ENCODE measurements around the gene FANCB.
A peak's percentile ranks its signal among the peaks of the same experiment; 100 is the strongest.

The FANCB gene

DNA sequence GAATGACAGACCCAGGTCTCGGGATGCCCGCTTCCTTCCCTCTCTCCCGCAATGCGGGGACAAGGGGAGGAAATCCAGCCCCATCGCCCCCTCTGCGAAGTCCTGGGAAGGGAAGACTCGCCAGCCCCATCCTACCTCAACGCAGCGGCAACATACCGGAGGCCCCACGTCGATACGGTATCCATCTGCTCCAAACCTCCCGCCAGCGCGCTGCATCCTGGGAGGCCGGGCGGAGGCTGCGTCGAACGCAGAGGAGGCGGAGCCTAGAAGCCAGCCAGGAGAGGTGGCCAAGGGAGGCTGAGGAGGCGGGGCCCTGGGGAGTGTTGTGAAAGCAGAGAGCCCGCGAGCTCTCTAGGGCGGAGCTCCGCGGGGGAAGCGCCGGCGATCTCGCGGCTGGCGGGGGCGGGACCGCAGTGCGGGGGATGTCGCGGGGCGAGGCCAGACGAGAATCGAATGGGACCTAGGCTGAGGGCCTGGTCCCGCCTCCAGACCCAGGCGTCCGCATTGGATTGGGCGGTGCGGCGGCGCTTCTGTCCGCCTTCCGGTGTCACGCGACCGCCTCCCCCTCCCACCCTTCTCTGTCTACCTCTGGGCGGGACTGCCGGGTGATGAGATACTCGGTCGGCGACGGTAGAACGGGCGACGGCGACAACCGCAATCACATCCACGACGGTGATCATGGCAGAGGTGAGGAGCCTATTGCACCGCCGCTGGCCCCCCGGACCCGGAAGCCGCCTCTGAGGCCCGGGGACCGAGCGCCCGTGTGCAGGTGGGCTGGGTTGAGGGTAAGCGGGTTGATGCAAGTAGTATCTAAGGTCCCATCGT lies at the start of gene FANCB, which contains the start of gene MOSPD2:
FANCB (minus strand) TSS at position 219 of the 825 bp plus-strand sequence. CDS start 7,559 bp downstream, outside the sequence.
MOSPD2 (plus strand) TSS at position 571 of the 825 bp plus-strand sequence; CDS start at position 679, 108 bp downstream.
- TF ChIP-seq Cebpa-rat (IDR thresholded peaks at IDR 0.05), result peak in 4 of 11 experiments; percentile 17 to 67 (median 38); a peak in 5 of 22 replicates
- Histone ChIP-seq H4K20me1 (no peaks in the 10 kb centered on the region), H3K27ac (peak within 1 kb of the TSS; percentile 56 to 87 (median 81); a peak in 21 of 22 replicates), H3K27me3 (peaks cover 32 to 72% (median 53%) of the 10 kb centered on the region in 11 experiments; a peak in 21 of 22 replicates), H3K4me2 (peak within 1 kb of the TSS; percentile 66 to 84 (median 79)), H3K4me3 (peak within 1 kb of the TSS; percentile 65 to 81 (median 74)), H3K4me1 (peaks cover 4 to 24% (median 12%) of the 10 kb centered on the region in 10 experiments; a peak in 12 of 20 replicates), H3K9me3 (replicated peaks in 1 of 11) (peaks cover 3 to 14% (median 5%) of the 10 kb centered on the region in 11 experiments; a peak in 20 of 22 replicates), H3K9ac (peak within 1 kb of the TSS; percentile 76 to 85 (median 84)), H3K36me3 (peaks cover 0 to 8% (median 4%) of the 10 kb centered on the region in 11 experiments; a peak in 8 of 22 replicates)

DNA sequence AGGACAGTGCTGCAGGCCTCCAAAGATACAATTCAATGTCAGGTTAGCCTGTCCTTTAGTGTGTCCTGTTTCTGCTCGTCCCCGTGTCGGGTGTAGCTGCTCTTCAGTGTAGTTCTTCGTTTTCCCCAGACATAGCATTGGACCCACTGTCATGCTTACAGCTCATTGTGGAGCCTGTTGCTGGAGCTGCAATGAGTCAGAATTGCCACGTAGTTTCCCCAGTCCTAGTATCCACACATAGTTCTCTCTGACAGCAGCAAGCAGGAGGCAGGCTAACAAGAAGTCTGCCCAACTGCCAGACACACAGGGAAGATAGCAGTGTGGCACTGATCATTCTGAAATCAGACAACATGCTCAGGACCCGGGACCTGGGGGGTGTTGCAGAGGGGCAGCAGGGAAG lies 49.6 kb upstream of the FANCB start:
- H3K9ac ChIP-seq, result no peak overlapping the region
- TF ChIP-seq Cebpa-rat (IDR thresholded peaks at IDR 0.05), result no peak
- H3K4me2 ChIP-seq, result no peak overlapping the region
- no peaks in the 10 kb centered on the region for H3K9me3 ChIP-seq (replicated peaks in 1 of 11)
- peaks cover 85 to 100% (median 96%) of the 10 kb centered on the region in 11 experiments for H3K27me3 ChIP-seq
- peaks cover 0 to 7% (median 0%) of the 10 kb centered on the region in 10 experiments; a peak in 2 of 20 replicates for H3K4me1 ChIP-seq
- H4K20me1 ChIP-seq, result peaks cover 0 to 7% (median 0%) of the 10 kb centered on the region in 11 experiments; a peak in 2 of 22 replicates
- H3K36me3 ChIP-seq, result peaks cover 0 to 23% (median 2%) of the 10 kb centered on the region in 11 experiments; a peak in 7 of 22 replicates
- no peak overlapping the region for H3K4me3 ChIP-seq
- H3K27ac ChIP-seq, result no peak overlapping the region

DNA sequence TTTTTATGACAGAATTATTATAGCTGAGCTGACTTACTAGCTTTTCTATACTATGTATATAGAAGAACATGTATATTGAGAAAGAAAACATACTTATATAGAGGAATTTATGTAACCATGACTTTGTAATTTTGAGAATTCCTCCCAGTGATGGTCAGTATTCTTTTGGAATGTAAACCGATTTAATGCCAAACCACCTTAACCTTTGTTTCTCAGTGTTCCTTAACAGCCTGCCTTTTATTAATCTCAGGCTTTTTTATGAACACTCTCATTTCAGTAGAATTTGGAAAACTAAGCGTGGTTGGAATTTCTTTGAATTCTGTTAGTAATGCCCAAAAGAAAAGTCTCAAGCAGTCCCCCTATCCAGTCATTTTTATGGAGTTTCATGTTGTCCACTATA lies 47.3 kb upstream of the FANCB start:
- no peak for TF ChIP-seq Cebpa-rat (IDR thresholded peaks at IDR 0.05)
- H3K9me3 ChIP-seq (replicated peaks in 1 of 11), result no peaks in the 10 kb centered on the region
- H3K4me1 ChIP-seq, result no peaks in the 10 kb centered on the region
- no peak overlapping the region for H3K9ac ChIP-seq
- H3K27ac ChIP-seq, result no peak overlapping the region
- H3K4me3 ChIP-seq, result no peak overlapping the region
- peaks cover 0 to 45% (median 13%) of the 10 kb centered on the region in 11 experiments; a peak in 16 of 22 replicates for H3K36me3 ChIP-seq
- peaks cover 0 to 7% (median 0%) of the 10 kb centered on the region in 11 experiments; a peak in 4 of 22 replicates for H4K20me1 ChIP-seq
- no peak overlapping the region for H3K4me2 ChIP-seq
- H3K27me3 ChIP-seq, result peaks cover 87 to 100% (median 97%) of the 10 kb centered on the region in 11 experiments

DNA sequence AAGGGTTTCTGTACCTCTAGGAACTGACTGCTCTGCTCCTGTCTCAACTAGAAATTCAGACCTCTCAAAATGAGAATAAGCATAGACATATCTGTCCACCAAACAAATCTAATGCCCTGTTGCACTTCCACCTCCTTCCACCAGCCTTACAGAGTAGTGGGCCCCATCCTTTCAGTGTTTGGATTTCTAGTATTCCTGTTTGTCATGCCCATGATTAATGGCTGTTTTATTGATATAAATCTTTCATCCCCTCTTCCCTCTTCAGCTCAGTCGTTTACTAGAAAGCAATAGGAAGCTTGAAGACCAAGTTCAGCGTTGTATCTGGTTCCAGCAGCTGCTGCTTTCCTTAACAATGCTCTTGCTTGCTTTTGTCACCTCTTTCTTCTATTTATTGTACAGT lies 46.5 kb upstream of the FANCB start:
- Histone ChIP-seq H3K9me3 (replicated peaks in 1 of 11) (no peaks in the 10 kb centered on the region), H3K4me3 (no peak overlapping the region), H3K4me2 (no peak overlapping the region), H3K4me1 (no peaks in the 10 kb centered on the region), H3K9ac (no peak overlapping the region), H3K27ac (no peak overlapping the region), H3K27me3 (peaks cover 87 to 100% (median 97%) of the 10 kb centered on the region in 11 experiments), H4K20me1 (peaks cover 0 to 7% (median 0%) of the 10 kb centered on the region in 11 experiments; a peak in 4 of 22 replicates), H3K36me3 (peaks cover 0 to 53% (median 13%) of the 10 kb centered on the region in 11 experiments; a peak in 16 of 22 replicates)
- no peak for TF ChIP-seq Cebpa-rat (IDR thresholded peaks at IDR 0.05)

DNA sequence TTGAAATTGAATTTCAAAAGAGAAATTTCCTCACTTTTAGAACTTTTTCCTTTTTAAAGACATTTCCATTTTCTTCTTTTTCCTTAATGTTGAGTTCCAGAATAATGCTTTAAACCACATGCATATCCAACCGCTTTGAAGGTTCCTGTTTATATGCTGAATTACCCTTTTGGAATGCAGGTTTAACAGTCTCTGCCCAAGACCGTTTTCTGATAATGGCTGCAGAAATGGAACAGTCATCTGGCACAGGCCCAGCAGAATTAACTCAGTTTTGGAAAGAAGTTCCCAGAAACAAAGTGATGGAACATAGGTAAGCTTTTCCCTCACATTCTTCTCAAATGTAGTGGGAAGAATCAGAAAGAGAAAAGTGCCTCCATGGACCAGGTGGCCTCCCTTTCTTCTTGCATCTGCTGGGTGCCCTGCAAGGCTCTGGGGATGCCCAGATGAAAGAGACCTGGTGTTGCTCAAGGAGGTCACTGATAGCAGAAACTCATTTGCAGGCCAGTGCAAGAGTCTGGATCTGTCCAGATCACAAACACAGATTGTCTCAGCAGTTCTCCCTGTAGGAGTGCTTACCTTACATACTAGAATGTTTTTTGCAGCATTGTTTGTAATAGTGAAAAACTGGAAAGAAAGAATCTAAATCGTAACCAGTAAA lies 43.3 kb upstream of the FANCB start:
- H3K9me3 ChIP-seq (replicated peaks in 1 of 11), result no peaks in the 10 kb centered on the region
- no peak overlapping the region for H3K27ac ChIP-seq
- no peak overlapping the region for H3K4me2 ChIP-seq
- peaks cover 4 to 80% (median 22%) of the 10 kb centered on the region in 11 experiments; a peak in 16 of 22 replicates for H3K36me3 ChIP-seq
- H3K9ac ChIP-seq, result no peak overlapping the region
- no peaks in the 10 kb centered on the region for H3K4me1 ChIP-seq
- H4K20me1 ChIP-seq, result peaks cover 0 to 6% (median 0%) of the 10 kb centered on the region in 11 experiments; a peak in 4 of 22 replicates
- no peak overlapping the region for H3K4me3 ChIP-seq
- no peak for TF ChIP-seq Cebpa-rat (IDR thresholded peaks at IDR 0.05)
- peaks cover 84 to 100% (median 97%) of the 10 kb centered on the region in 11 experiments for H3K27me3 ChIP-seq

DNA sequence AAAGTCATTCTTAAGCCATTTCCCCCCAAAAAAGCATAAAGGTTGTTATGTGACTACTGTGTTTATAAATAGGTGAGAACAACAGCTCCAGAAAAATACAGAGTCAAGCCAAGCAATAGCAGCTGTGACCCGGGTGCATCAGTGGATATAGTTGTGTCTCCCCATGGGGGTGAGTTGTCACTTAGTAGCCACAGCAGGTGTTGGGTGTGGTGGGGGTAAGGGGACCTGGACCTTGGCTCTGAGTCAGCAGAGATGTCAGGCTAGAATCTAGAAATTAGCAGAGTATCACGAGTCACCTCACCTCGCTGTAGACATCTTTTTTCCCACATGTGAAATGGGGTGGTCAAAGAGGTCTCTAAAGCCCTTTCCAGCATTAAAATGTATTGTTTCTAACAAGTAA lies 42.7 kb upstream of the FANCB start:
- Histone ChIP-seq H3K4me2 (no peak overlapping the region), H3K27ac (no peak overlapping the region), H3K9ac (no peak overlapping the region), H3K4me1 (no peaks in the 10 kb centered on the region), H3K9me3 (replicated peaks in 1 of 11) (no peaks in the 10 kb centered on the region), H4K20me1 (peaks cover 0 to 6% (median 0%) of the 10 kb centered on the region in 11 experiments; a peak in 4 of 22 replicates), H3K36me3 (peaks cover 4 to 83% (median 22%) of the 10 kb centered on the region in 11 experiments; a peak in 16 of 22 replicates), H3K27me3 (peaks cover 84 to 100% (median 97%) of the 10 kb centered on the region in 11 experiments), H3K4me3 (no peak overlapping the region)
- TF ChIP-seq Cebpa-rat (IDR thresholded peaks at IDR 0.05), result no peak

DNA sequence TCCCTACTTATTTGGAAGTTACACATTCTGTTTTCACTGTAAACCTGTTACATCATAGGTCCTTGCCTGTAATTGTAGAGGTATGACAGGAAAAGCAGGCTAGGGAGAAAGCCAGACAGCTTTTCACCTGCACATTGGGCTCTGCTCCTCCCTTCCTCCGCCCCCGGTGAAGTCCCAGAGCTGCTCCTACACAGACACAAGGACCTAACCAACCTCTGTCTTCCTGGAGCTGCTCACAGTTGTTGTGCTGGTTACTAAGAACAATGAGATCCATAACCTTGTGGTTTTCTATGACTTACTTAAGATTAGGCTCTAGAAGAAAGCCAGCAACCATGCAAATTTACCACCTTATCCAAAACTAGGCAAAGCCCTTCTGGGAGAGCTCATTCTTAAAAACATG lies 40.4 kb upstream of the FANCB start:
- H3K4me2 ChIP-seq, result no peak overlapping the region
- H3K9ac ChIP-seq, result no peak overlapping the region
- TF ChIP-seq Cebpa-rat (IDR thresholded peaks at IDR 0.05), result no peak
- peaks cover 4 to 73% (median 17%) of the 10 kb centered on the region in 11 experiments; a peak in 16 of 22 replicates for H3K36me3 ChIP-seq
- H3K4me3 ChIP-seq, result no peak overlapping the region
- no peaks in the 10 kb centered on the region for H3K4me1 ChIP-seq
- no peaks in the 10 kb centered on the region for H3K9me3 ChIP-seq (replicated peaks in 1 of 11)
- peaks cover 0 to 6% (median 0%) of the 10 kb centered on the region in 11 experiments; a peak in 3 of 22 replicates for H4K20me1 ChIP-seq
- H3K27me3 ChIP-seq, result peaks cover 76 to 98% (median 94%) of the 10 kb centered on the region in 11 experiments
- no peak overlapping the region for H3K27ac ChIP-seq

DNA sequence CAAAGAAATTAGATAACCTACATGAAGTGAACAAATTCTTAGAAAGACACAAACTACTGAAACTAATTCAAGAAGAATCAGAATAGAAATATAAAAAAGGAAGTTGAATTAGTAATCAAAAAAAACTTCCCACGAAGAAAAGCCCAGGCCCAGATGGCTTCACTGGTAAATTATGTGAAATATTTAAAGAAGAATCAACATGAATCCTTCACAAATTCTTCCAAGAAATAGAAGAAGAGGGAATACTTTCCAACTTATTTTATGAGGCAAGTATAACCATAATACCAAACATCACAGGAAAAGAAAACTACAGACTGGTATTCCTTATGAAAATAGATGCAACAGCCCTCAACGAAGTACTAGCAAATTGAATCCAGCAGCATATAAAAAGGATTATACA lies 31.0 kb upstream of the FANCB start:
- Histone ChIP-seq H3K9ac (no peak overlapping the region), H3K27ac (no peak overlapping the region), H3K4me1 (no peaks in the 10 kb centered on the region), H3K9me3 (replicated peaks in 1 of 11) (peaks cover 14 to 23% (median 16%) of the 10 kb centered on the region in 11 experiments), H3K36me3 (peaks cover 0 to 12% (median 10%) of the 10 kb centered on the region in 11 experiments; a peak in 13 of 22 replicates), H3K27me3 (peaks cover 53 to 99% (median 78%) of the 10 kb centered on the region in 11 experiments), H4K20me1 (no peaks in the 10 kb centered on the region), H3K4me3 (no peak overlapping the region), H3K4me2 (no peak overlapping the region)
- no peak for TF ChIP-seq Cebpa-rat (IDR thresholded peaks at IDR 0.05)
